Fibroblast of skin of back (primary cell): ENCODE measurements around the gene RNU6-1.

ENCODE experiments used
- DNase-seq: peaks from one replicate; pipeline ENCODE4 v3.0.0-alpha.2; 2013

The RNU6-1 gene

DNA sequence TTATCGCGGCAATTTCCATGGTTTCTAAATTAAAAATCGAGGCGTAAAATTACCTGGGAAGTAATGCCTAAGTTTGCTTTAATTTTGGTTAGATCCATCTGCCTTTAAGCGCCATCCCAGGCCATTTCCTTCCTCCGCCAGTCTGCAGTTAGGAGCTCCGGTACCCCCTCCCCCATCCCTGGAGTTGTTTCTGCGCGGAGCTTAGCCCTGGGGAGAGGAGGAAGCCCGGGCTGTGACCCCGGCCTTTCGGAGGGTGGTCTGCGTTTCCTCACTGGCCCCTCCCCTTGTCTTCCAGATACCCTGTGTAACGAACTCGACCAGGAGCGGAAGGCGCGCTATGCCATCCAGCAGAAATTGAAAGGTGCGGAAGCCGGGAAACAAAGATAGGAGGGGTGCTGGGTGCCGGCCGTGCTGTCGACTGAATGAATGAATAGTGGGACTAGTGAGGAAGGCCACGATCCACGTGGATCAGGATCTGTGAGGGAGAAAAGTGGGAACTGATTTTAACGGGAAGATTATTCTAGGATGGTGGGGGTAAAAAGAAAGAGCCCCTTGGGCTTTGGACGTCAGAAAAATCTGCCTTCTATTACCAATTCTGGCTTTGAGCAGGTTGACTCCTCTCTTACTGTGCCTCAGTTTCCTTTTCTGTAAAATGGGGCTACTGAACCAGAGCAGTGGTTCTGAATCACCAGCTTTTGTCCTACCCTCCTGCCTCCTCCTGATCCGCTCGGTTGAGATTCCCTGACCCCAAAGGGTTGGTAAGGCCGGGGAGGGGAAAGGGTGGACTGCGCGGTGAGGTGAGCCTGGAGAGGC is 6.7 kb downstream of the RNU6-1 start:
- DNase-seq = no peak

DNA sequence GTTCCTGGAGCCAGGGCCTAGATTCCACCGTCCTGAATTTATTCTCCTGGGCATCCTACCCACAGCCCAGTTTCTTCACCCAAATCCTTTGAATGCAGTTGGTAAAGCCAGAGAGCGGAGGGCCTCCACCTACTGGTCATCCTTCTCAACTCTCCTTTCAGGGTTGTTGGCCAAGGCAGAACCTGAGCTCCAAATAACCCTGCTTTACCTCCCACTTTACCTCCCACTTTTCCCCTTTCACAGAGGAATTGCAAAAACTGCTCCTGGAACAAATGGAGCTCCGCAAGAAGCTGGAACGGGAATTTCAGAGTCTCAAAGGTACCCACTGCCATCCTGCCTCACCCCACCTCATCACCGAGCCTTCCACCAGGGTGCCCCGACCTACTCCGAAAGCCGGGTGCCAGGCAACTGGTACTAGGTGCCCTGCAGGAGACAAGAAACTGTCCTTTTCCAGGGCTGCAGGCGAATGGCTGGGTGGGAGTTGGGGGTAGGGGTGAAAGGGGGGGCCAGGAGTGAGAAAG is 7.8 kb downstream of the RNU6-1 start:
- no peak for DNase-seq

DNA sequence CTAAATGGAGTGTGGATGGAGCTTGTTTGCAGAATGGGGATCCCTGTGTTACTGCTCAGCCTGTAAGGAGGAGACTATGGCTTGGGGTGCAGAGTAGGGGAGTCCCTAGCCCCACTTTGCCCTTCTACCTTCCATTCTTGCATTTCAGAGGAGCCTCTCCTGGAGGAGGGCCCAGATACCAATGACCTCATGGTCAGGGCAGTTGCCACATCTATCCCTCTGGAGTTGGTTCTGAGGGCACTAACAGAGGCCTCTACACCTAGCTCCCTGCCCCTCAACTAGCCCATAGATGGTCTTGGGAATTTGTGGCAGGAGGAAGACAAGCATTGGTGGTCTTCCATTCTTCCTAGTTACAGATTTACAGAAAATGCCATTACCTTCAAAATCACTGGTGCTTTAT is 8.5 kb downstream of the RNU6-1 start:
- DNase-seq = no peak

DNA sequence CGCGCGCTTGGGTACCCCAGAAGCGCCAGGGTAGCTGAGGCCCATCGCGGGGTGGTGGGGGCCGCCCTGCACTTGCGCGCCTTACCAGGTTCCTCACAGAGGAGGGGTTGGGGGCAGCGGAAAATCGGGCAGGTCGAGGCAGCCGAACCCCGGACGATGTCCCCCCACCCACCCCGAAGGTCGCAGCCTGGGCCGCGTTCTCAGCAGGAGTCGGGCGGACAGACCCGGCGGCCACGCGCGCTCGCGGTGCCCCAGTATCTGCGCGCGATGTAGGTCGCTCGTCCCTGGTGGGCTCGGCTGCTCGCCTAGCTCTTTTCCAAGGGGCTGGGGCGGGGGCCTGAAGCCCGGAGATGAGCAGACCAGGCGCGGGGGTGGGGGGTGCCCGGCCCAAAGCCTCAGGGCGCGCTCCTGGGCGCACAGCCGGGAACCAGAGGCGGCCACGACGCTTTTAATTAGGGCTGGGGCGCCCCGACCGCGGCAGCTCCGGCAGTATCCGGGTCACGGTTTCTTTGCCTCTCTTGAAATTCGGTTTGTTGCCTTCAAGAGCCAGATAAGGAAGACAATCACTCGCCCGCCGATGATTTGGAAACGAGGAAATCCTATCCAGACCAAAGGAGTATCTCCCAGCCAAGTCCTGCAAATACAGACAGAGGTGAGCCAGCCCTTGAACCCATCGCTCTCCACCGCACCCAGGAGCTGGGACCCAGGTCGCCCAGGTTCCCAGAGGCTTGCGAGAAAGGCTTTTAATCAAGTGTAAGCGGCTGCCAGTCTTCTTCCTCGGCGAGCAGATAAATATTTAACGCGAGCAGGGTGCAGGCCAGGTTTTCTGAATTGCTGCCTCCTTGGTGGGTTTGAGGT is 10.0 kb downstream of the RNU6-1 start:
- no peak for DNase-seq

DNA sequence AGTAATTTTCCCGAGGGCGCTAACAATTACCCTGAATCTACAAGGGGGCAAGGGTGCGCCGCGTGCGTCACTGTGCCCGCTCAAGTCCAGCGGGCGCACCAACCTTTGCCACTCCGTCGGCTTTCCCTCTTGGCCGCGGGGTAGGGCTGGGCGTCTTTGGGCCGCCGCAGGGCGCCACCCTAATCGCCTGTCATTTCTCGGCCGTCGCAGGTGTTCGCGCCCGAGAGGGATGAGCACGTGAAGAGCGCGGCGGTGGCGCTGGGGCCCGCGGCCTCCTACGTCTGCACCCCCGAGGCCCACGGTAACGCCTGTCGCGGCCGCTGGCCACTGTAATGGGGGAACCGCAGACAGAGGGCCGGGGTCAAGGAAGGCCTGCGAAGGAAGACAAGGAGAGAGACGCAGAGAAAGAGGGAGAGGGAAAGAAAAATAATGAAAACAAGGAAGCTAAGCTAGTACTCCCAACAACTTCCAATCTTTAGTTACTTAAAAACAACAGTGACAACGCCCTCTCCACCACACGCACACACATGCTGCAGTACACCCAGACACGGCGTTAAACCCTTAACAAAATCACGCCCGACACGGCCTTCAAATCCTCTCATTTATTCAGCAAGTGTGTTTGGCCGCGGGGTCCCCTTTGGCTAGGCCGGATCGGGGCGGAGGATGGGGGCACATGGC is 10.7 kb downstream of the RNU6-1 start:
- DNase-seq = no peak

DNA sequence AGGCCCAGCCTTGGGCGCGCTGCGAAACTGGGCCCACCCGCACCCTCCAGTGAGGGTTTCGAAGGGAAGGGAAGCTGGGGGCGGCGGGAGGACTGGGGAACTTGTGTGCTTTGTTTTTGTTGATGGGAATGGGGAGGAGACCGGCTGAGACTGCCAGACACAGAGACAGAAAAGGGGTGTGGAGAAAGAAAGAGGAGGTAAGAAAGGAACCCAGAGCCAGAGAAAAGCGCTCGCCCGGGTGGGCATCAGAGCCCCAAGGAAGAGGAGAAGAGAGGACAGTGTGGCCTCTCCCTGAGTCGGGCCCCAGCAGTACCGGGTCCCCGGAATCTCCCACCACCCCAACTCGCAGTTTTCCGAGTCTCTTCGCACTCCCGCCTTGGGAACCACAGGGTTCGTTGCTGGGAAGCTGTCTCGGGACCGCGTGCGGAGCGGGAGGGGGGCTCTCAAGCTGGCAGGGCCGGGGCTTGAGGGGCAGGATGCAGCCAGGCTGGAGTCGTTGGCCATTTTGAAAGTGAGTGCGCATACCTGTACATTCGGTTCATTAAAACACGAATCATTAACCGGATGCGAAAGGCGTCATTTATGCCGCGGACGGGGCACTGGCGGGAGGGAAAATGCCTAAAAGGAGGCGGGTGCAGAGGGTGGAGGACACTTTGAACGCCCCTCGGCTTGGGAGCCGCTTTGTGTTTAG is 11.4 kb downstream of the RNU6-1 start:
- DNase-seq = no peak

DNA sequence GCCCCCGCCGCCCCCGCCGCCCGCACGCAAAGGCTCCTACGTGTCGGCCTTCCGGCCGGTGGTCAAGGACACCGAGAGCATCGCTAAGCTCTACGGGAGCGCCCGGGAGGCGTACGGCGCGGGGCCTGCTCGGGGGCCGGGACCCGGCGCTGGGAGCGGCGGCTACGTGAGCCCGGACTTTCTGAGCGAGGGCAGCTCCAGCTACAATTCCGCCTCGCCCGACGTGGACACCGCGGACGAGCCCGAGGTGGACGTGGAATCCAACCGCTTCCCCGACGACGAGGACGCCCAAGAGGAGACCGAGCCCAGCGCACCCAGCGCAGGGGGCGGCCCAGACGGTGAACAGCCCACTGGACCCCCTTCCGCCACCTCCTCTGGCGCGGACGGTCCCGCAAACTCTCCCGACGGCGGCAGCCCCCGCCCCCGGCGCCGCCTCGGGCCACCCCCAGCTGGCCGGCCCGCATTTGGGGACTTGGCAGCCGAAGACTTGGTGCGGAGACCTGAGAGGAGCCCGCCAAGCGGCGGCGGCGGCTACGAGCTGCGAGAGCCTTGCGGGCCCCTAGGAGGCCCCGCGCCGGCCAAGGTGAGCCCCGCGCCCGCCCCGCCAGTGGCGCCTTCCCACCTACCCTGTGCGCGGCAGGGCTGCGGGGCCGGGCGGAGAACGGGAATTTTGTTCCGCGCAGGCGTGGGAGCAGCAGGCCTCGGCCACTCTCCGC is 12.1 kb downstream of the RNU6-1 start:
- no peak for DNase-seq

DNA sequence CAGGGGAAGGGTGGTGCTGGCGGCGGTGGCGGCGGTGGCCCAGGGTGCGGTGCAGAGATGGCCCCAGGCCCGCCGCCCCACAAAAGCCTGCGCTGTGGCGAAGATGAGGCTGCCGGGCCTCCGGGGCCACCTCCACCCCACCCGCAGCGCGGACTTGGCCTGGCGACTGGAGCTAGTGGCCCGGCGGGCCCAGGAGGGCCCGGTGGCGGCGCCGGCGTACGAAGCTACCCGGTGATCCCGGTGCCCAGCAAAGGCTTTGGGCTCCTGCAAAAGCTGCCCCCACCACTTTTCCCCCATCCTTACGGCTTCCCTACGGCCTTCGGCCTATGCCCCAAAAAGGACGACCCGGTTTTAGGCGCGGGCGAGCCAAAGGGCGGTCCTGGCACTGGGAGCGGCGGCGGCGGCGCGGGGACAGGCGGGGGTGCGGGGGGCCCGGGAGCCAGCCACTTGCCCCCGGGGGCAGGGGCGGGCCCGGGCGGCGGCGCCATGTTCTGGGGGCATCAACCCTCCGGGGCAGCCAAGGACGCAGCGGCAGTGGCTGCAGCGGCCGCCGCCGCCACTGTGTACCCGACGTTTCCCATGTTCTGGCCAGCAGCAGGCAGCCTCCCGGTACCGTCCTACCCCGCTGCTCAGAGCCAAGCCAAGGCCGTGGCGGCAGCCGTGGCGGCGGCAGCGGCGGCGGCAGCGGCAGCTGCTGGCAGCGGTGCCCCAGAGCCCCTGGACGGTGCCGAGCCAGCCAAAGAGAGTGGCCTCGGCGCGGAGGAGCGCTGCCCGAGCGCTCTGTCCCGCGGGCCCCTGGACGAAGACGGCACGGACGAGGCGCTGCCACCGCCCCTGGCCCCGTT is 12.9 kb downstream of the RNU6-1 start:
- no peak for DNase-seq

DNA sequence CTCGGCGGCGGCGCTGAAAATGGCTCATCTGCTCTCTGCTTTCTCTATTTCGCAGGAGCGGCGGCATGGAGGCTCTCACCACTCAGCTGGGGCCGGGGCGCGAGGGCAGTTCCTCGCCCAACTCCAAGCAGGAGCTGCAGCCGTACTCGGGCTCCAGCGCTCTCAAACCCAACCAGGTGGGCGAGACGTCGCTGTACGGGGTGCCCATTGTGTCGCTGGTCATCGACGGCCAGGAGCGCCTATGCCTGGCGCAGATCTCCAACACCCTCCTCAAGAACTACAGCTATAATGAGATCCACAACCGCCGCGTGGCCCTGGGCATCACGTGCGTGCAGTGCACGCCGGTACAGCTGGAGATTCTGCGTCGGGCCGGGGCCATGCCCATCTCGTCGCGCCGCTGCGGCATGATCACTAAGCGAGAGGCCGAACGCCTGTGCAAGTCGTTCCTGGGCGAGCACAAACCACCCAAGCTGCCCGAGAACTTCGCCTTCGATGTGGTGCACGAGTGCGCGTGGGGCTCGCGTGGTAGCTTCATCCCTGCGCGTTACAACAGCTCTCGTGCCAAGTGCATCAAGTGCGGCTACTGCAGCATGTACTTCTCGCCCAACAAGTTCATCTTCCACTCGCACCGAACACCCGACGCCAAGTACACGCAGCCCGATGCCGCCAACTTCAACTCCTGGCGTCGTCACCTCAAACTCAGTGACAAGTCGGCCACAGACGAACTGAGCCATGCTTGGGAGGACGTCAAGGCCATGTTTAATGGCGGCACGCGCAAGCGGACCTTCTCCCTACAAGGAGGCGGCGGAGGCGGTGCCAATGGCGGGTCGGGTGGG is 13.7 kb downstream of the RNU6-1 start:
- no peak for DNase-seq

DNA sequence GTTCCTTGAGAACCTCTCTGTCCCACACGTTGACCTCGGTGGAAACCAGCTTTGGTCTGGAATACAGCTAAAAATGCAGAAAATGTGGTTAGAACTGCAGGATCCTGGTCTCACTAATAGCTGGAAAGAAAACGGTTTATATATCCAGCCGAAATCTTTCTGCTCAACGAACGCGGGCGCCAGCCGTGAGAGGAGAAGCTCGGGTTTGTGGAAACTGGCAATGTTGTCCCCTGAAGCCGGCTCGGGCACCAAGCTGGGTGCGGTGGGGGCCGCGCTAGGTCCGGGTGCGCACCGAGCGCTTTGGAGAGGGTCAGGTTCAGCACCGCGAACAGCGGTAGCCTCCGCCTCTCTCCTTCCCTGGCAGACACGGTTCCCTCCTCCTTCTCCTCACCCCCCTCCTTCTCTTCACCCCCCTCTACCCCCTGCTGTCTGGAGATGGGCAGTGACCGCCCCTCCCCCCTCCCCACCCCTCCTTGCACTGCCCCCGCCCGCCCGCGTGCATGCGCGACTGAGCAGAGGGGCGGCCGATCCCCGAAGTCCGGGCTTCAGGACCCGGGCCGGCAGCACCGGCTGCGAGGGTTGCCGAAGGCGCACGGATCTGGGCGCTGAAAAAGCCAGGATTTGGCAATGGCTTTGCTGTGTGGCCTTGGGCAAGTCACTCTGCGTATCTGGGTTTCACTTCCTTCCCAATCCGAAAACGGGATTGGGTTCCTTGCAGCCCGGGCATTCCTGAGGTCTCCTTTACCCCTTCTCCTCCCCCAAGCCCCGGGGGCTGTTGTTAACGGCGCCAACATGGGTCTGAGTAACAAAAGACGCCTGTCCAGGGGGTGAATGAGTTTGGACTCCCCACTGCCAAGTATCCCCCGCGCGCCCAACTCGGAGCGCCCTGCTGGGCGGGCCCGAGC is 14.6 kb downstream of the RNU6-1 start, which contains the start of gene SKOR1:
TSS of gene SKOR1 (plus strand) at position 534 of the 905 bp plus-strand sequence. CDS start at position 628, 94 bp downstream.
- DNase-seq = peak; percentile 50

DNA sequence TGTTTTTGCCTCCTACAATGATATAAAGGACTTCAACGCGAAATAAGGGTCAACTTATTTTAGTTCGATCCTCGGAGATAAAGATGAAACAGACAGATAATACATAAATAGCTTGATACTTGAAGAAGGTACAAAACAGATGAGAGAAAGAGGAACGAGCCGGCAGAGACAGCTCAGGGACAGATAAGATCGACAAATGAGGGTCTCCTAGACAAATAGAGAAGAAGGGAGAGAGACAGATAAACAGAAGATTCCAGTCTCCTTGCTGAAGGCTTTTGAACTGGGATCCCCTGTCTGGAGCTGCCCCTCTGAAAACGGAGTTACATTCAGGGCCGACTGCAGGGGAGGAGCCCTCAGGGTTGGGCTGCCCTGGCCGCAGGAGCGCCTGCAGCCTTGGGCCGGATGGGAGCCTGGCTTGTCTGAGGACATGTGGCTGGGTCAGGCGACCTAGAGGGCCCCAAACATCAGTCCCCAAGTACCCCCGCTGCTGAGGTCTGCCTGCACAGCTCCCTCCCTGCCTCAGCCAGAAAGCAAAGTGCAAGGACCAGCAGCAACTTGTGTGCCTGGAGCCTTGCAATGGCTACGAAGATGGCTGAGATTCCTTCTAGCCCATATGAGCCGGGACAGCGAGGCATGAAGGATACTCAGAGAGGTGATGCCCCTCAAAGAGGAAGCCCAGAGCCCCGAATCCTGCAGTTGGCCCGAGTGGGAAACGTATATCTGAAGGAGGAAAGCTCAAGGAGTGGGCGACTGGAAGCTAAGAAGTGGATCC is 15.5 kb downstream of the RNU6-1 start:
- DNase-seq = no peak

DNA sequence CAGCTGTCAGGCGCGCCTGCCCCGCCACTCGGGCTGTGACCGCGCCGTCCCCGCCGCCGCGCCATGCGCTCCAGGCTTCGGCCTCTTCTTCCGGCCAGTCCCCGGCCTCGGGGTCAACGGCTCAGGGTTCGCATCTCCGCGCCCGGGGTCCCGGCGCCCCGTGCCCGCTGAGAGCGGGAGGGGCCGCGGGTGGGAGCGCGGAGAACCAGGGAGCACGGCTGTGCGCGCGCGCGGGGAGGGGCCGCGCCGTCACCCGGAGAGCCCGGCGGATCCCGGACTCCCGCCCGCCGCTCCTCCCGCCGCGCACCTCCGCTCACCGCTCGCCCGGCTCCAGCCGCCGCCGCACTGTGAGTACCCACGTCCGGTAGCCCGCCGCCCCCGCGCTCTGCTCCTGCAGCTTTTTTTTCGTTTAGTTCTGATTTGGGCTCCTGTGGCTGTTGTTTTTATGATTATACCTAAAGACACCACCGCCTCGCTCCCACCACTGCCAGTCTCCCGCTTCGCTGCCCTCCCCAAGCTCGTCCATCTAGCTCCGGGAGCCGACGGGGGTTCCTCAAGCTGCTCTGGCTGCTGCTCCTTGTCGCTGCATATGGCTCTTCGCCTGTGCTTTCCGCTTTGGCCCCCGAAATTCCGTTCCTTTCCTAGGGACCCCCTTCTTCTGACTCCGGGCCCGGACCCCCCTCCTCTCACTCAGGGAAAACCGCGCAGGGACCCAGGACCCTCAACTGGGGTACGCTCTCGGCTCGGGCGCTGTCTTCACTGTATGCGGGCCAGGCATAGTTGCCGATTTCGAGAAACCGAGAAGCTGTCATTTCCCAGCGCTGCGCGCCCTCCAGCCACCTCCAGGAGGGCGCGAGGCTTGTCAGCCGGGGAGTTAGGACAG is 16.3 kb downstream of the RNU6-1 start:
- DNase-seq = no peak

DNA sequence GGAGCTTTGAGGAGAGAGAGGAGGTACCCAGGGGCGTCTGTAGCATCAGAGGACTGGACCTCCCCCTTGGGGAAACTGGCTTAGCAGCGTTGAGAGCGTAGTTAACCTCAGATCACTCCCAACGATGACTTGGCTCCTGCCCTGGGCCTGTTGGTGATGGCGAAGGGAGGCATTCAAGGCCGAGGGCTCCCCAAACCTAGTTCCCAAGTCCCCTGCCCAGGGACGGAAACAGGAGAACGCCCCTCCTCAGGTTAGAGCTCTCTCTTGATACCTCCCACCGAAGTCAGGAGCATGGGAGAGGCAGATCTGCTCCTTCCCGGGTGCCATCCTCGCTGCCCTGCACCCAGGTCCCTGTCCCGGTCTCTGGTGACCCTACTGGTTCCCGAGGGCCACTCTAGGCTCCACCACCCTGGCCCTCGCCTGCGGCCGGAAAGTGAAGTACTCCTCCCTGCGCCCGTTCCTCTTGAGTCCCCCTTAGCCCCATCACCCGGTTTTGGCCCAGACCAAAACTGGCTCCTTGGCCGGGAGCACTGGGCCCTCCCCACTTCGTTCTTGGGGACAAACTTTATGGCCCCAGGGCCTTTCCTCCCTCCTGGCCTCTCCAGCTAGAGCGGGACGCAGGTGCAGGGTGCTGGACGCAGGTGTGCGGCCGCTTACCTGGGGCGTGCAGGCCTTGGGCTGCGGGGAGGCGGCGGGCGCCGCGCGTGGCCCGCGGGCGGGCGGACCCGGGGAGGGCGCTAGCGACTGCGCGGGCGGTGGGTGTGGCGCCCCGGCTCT is 17.1 kb downstream of the RNU6-1 start:
- DNase-seq = no peak

DNA sequence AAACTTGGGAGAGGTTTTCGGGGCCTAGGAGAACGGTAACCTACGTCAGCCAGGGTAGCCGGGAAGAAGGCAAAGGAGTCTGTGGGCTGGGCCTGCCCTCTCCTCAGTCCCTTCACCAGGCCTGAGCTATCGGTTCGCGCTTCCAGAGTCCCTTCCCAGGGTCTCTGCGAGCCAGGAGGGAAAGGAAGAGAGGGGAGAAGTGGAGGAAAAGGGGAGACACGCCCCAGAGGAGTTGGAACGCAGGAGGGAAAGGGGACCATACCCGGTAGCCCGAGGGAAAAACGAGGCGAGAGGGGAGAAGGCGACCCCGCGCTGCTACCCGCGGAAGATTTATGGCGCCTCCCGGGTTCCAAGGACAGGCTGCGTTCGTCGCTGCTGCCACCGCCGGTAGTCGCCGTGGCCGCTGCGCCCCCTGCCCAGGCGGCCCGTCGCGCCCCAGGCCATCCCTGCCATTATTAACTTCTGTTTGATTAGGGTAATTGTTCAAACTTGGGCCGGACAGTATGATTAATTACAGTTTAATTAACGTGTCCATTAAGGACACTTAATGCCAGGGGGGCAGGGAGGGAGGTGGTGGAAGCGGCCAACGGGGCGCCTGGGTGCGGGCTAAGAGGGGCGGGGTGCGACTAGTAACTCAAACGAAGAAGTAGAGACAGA is 17.9 kb downstream of the RNU6-1 start:
- DNase-seq = no peak
